Ishikawa (cell line): ENCODE measurements around the gene TSPAN14.

Experiments
- CEBPB ChIP-seq: IDR thresholded peaks from 2 replicates; pipeline ENCODE4 v1.6.1; 2012
- CREB1 ChIP-seq: IDR thresholded peaks from 2 replicates; pipeline ENCODE4 v1.6.1; 2012; ENCODE audit warnings: low read depth
- EGR1 ChIP-seq: IDR thresholded peaks from 2 replicates; pipeline ENCODE4 v1.6.1; 2012
- FOXM1 ChIP-seq: IDR thresholded peaks from 2 replicates; pipeline ENCODE4 v1.6.1; 2012; ENCODE audit warnings: low read depth, borderline replicate concordance
- MAX ChIP-seq: IDR thresholded peaks from 2 replicates; pipeline ENCODE4 v1.6.1; 2012

DNA sequence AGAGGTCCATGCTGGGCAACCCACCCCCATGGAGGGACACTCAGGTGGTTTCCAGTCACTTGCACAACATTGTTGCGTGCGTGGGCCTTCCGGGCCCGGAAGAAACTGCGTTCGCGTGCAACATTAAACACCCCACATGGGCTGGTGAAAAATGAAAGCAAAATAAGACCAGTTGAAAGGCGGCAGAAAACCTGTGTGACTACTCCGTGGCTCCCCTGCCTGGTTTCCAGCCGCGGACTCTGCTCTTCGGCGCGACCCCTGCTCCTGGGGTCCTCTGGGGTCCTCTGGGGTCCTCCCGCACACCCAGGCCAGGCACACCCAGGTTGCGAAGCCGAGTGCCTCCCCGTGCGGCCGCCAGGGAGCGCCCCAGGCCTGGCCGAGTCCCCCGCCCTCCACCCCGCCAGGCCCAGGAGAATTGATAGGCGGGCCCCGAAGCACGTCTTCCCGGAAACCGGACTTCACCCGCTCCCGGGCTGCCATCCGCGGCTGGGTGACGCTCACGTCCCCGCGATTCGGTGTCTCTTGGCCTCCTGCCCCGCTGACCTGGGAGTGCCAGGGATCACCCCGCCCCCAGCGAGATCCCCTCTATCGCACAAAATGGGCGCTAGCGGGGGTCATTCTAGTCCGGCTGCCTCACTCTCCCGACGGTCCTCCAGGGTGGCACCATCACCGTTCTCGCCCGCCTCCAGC lies 81.7 kb downstream of the TSPAN14 start:
- no peak for TF ChIP-seq CREB1
- no peak for TF ChIP-seq EGR1
- TF ChIP-seq CEBPB = no peak
- TF ChIP-seq FOXM1 = no peak
- TF ChIP-seq MAX = no peak
